MV-4-11 (cell line): ENCODE data around the gene LGALS7B.
"Not testable (repeated sequence)": the region's sequence is repeated elsewhere in the genome, so short reads cannot be mapped to it uniquely, and the experiment has no call there.

Experiments used
- DNase-seq: peaks from one replicate; lab custom pipeline; 2025; lab: John Stamatoyannopoulos, UW

Gene LGALS7B

DNA sequence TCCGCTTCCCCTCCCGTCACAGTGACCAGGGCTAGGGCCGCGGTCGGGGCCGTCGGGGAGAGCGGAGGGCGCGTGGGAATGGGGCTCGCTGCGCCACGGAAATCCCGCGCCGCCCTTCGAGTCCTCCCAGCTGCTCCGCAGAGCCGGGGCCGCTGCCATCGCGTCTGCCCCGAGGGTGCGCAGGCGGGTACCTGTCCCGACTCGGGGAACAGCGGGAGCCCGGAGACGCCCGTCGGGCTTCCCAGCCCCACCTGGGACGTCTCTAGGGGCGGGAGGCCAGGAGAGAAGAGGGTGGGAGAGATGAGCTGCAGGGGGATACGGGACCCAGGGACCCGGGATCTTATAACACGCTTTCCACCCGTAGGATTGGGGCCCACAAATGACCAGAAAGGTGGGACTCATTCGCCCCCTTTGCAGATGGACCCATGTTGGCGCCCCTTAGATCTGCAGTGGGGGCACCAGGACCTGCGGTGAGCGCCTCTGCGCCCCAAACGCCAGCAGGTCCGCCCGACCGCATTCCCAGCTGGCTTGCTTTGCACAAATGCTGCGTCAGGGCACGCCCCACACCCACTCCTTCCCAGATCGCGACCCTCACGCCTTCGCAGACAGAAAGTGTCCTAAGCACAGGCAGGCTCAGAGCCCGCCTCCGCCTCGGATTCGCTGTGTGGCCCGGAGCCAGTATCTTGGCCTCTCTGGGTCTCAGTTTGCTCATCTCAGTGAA lies 18.6 kb upstream of the LGALS7B start:
- not testable (repeated sequence) for DNase-seq

DNA sequence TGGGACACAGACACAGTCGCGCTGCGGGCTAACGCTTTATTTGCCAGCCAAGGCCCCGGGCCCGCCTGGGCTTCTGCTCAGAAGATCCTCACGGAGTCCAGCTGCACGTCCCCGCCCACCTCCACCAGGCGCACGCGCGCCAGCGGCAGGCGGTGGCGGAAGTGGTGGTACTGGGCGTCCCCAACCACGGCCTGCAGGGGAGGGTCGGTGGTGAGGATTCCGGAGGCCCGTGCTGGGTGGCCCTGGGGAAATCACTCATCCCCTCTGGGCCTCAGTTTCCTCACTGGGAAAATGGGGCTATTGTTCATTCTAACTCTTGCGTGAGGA lies 18.1 kb upstream of the LGALS7B start:
- not testable (repeated sequence) for DNase-seq

DNA sequence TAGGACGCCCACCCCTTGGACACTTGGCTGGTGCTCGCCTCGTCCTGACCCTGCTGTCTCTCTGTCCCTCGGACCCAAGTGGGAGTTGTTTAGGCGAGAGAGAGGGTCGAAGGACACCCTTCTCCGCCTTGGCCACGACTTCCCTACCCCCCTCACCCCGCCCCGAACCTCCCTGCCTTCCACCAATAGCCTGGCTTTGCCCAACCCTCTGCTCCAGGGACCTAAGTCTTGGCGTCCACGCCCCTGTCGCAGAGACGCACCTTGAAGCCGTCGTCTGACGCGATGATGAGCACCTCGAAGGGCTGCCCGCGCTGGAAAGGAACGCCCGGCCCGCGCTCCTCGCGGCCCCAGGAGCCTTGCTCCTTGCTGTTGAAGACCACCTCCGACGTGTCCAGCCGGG lies 17.4 kb upstream of the LGALS7B start:
- not testable (repeated sequence) for DNase-seq

DNA sequence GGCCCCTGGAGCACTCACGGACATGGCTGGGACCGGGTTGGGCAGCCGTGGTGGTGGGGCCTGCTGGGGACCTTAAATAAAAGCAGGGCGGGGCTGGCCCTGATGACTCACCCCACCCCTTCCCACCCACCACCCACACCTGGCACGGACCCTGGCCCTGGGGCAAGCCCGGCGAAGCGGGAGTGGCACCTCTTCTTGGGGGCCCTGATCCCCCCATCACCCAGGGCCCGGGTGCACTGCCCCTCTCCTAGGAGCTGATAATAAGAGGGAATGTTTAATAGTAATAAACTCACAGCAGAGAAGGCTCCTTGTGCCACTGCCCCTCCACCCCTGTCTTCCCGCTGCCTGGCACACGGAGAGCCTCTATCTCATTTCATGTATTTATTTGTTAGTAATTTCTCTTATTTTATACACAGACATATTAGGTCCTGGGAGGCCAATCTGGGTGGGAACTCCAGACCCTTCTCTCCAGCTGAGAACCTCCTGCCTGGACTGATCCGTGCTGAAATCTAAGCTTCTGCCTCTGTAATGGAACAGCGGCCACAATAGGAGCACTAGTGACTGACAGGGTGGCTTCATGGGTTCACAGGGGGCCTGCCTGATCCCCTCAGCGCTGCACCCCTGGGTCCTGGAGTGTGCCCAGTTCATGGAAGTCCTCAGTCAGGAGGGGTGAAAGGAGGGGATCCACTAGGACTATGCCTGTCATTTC lies 15.4 kb upstream of the LGALS7B start, which contains the start of gene LGALS7:
Gene LGALS7, minus strand, starts transcription at position 49 of the 709 bp plus-strand sequence. Its CDS starts 25 bp downstream, at position 24.
- no peak for DNase-seq

DNA sequence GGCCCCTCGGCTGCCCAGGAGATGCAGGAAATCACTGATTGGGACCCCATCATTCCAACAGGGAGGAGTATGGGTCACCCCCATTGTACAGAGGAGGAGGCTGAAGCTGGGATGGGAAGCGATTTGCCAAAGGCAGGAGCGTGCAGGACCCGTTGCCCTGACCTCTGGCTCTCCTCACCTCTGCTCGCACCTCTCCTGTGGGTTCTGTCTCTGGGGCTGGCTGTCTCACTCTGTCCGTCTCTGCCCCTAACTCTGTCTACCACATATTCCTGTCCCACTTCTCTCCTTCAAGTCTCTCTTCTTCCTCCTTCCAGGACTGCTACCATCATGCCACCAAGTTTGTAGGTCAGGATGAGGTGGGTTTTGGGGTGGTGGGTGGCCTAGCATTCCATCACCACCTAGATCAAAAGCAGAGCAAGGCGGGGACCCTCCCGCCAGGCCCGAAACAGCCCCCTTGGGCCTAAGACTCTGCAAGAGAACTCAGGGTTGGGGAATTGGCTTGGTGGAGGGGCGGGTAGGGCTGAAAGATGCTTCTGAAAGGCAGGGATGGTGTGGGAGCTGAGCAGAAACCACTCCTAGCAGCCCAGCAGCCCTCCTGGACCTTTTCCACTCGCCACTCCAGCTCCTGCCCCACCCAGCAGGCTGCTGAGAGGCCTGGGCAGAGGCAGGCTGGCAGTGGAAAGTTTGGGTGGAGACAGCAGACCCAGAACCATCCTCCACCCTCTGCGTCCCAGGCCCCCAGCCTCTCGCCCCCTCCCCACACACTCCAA lies 14.6 kb upstream of the LGALS7B start:
- no peak for DNase-seq

DNA sequence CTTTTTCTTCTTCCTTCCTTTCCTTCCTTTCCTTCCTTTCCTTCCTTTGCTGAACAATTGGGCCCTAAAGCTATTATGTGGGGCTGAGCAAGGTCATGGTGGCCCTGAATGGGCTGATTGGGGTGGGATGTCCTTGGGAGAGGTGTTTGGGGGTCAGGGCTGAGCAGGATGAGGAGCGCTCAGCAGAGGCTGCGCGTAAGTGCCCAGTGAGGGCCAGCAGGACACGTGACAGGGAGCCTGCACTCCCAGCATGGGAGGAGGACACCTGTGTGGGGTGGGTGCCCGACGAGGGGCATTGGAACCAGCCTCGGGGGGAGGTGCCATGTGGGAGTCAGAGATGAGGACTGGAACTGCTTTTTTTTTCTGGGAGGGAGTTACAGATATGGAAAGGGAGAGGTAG lies 10.3 kb upstream of the LGALS7B start:
- DNase-seq, result no peak

DNA sequence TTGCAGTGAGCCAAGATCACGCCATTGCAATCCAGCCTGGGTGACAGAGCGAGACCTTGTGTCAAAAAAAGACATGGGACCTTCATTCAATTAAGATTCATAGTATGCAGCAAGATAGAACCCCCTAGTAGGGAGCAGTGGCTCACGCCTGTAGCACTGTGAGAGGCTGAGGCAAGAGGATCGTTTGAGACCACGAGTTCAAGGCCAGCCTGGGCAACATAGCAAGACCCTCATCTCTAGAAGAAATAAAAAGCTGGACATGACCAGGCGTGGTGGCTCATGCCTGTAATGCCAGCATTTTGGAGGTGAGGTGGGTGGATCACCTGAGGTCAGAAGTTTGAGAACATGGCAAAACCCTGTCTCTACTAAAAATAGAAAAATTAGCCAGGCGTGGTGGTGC lies 8.6 kb upstream of the LGALS7B start:
- no peak for DNase-seq

DNA sequence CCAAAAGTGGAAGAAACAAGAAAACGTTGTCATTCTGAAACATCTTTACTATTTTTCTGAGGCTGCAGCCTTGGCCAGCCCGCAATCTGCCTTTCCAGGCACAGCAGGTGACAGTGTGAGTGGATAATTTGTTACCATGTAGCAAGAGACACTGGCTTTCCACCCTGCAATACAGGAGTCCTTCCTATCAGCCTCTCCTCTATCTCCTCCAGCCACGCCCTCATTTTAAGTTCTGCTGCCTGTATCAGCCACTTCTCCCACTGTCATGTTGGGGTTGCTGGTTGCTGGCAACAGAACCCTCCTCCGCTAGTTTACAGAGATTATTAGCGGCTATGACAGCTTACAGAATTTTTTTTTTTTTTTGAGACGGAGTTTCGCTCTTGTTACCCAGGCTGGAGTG lies 7.9 kb upstream of the LGALS7B start:
- DNase-seq, result no peak

DNA sequence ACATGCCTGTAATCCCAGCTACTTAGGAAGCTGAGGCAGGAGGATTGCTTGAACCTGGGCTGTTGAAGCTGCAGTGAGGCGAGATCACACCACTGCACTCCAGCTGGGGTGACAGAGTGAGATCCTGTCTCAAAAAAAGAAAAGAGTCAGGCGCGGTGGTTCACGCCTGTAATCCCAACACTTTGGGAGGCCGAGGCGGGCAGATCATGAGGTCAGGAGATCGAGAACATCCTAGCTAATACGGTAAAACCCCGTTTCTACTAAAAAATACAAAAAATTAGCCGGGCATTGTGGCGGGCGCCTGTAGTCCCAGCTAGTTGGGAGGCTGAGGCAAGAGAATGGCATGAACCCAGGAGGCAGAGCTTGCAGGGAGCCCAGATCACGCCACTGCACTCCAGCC lies 6.8 kb upstream of the LGALS7B start:
- DNase-seq, result not testable (repeated sequence)

DNA sequence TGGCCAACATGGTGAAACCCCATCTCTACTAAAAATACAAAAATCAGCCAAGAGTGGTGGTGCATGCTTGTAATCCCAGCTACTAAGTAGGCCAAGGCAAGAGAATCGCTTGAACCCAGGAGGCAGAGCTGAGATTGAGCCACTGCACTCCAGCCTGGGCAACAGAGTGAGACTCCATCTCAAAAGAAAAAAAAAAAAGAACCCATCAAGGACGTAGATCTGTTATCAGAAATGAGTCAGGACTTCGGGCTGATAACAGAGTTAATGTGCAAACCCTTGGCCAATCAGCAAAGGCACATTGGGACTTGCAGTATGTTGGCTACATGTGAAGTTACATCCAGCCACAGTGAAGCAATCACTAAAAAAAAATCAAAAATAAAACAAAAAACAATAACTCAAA lies 4.8 kb upstream of the LGALS7B start:
- DNase-seq, result no peak

DNA sequence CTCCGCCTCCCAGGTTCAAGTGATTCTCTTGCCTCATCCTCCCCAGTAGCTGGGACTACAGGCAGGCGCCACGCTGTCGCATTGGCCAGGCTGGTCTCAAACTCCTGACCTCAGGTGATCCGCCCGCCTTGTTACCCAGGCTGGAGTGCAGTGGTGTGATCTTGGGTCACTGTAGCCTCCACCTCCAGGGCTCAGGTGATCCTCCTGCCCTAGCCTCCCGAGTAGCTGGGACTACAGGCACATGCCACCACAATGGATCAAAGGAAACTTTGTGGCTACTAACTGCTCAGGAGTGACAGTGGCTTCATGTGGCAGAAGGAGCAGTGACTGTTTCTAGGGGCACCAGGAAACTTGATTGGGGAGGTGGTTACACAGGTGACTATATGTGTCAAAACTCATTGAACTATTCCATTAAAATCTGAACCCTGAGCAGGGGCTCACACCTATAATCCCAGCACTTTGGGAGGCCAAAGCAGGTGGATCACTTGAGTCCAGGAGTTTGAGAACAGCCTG lies 3.8 kb upstream of the LGALS7B start:
- no peak for DNase-seq

DNA sequence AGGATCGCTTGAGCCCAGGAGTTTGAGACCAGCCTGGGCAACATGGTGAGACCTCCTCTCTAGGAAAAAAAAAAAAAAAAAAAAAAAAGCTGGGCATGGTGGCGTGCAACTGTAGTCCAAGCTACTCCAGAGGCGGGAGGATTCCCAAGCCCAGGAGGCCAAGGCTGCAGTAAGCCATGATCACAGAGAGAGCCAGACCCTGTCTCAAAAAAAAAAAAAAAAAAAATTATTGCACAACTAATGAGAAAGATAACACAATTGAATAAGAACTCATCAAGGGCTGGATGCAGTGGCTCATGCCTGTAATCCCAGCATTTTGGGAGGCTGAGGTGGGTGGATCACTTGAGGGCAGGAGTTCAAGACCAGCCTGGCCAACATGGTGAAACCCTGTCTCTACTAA lies 2.9 kb upstream of the LGALS7B start:
- not testable (repeated sequence) for DNase-seq

DNA sequence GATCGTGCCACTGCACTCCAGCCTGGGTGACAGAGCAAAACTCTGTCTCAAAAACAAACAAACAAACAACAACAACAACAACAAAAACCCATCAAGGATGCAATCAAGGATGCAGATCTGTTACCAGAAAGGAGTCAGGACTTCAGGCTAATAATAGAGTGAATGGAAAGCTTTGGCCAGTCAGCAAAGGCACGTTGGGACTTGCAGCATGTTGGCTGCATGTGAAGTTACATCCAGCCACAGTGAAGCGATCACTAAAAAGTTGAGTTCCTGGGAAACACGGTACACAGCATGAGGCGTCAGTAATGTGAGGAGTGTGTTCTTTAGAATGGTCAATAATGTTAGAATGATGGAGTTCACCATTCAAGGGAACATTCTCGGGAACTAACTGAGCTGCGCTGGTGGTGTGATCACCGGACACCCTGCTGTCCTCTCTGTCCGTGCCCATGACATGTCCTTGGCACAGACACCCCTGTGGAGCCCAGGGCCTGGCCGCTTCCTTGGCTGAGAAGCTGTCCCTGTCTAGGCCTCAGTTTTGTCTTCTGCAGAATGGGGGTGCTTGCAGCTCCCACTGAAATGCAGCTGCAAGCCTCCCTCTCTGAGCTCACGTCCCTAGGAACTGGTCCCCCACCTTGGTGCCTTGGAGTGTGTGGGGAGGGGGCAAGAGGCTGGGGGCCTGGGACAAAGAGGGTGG lies 2.3 kb upstream of the LGALS7B start:
- DNase-seq, result no peak

DNA sequence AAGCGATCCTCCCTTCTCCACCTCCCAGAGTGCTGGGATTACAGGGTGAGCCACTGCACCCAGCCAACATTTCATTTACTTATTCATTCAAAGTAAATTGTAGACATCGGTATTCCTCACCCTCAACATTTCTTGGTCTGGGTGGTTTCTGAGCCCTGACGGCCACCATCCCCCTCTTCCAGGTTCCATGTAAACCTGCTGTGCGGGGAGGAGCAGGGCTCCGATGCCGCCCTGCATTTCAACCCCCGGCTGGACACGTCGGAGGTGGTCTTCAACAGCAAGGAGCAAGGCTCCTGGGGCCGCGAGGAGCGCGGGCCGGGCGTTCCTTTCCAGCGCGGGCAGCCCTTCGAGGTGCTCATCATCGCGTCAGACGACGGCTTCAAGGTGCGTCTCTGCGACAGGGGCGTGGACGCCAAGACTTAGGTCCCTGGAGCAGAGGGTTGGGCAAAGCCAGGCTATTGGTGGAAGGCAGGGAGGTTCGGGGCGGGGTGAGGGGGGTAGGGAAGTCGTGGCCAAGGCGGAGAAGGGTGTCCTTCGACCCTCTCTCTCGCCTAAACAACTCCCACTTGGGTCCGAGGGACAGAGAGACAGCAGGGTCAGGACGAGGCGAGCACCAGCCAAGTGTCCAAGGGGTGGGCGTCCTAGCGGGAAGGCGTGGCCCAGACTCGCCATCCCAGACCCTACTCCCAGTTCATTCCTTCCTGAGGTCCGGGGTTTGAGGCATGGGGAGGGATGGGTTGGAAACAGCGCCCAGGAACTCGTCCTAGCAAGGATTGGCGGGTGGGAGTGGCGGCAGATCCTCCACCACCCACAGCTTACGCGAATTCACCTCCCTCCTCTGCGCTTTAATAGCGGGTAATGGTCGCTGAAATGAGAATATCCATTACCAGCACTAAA lies 1.8 kb downstream of the LGALS7B start:
- not testable (repeated sequence) for DNase-seq

DNA sequence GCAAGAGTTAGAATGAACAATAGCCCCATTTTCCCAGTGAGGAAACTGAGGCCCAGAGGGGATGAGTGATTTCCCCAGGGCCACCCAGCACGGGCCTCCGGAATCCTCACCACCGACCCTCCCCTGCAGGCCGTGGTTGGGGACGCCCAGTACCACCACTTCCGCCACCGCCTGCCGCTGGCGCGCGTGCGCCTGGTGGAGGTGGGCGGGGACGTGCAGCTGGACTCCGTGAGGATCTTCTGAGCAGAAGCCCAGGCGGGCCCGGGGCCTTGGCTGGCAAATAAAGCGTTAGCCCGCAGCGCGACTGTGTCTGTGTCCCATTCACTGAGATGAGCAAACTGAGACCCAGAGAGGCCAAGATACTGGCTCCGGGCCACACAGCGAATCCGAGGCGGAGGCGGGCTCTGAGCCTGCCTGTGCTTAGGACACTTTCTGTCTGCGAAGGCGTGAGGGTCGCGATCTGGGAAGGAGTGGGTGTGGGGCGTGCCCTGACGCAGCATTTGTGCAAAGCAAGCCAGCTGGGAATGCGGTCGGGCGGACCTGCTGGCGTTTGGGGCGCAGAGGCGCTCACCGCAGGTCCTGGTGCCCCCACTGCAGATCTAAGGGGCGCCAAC lies 2.6 kb downstream of the LGALS7B start:
- DNase-seq, result not testable (repeated sequence)

DNA sequence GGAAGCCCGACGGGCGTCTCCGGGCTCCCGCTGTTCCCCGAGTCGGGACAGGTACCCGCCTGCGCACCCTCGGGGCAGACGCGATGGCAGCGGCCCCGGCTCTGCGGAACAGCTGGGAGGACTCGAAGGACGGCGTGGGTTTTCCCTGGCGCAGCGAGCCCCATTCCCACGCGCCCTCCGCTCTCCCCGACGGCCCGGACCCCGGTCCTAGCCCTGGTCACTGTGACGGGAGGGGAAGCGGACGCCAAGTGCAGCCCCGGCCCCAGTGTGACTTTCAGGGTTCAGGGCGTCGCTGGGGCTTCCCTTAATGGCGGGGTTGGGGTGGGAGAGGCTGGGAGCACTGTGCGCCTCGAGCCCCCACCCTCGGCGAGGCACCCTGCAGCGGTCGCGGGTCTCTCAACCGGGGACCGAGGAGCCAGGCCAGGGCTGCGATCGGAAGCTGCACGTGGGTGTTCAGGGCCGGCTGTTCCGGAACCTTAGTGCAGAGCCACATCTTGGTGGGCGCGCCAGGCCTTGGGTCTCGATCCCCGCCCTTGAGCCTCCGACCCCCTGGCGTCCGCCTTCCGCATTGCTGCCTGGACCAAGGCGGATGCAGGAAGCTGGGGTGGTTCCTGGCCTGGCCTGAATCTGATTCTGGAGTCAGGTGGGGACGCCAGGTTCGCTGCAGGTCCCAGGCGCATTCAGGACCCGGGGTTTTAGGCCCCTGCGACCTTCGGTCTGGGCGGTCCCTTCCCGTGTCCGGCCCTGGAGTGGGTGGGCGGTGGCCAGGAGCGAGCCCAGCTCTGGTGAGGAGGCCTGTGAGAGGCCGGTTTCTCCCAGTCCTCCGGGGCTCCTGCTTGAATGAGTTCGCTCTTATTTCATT lies 3.5 kb downstream of the LGALS7B start:
- no peak for DNase-seq

DNA sequence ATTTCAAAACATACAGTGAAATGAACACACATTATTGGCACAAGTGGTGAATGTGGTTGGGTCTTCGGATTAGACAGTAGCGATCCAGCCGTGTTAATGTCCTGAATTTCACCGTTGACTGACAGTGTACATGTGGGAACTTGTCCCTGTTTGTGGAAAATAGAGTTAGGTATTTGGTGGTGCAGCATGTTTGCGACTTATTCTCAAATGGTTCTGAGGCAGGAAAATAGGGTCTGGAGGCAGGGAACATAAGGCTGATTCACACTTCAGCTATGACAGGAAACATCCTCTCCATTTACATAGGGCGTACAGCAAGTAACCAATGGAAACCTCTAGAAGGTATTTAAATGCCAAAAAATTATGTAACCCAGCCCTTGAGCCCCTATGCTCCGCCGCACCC lies 4.2 kb downstream of the LGALS7B start:
- DNase-seq, result no peak

DNA sequence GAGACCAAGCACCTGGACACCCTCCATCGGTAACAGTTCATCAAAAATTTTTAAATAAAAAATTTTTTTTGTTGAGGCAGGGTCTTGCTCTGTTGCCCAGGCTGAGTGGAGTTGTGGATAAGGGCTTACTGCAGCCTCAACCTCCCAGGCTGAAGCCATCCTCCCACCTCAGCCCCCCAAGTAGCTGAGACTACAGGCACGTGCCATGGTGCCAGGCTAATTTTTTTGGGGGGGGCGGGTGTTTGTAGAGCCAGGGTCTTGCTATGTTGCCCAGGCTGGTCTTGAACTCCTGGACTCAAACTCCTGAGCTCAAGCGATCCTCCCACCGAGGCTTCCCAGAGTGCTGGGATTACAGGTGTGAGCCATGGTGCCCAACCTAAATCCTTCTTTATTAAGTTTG lies 4.7 kb downstream of the LGALS7B start:
- no peak for DNase-seq

DNA sequence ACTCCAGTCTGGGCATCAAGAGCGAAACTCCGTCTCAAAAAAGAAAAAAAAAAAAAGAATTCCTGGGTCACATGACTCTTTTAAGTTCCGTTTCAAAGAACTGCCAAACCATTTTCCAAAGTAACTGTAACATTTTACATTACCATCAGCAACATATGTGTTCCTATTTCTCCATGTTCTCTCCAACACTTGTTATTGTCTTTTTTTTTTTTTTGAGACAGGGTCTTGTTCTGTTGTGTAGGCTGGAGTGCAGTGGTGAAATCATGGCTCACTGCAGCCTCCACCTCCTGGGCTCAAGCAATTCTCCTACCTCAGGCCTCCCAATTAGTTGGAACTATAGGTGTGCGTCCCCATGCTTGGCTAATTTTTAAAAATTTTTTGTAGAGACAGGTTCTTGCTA lies 6.5 kb downstream of the LGALS7B start:
- DNase-seq, result no peak

DNA sequence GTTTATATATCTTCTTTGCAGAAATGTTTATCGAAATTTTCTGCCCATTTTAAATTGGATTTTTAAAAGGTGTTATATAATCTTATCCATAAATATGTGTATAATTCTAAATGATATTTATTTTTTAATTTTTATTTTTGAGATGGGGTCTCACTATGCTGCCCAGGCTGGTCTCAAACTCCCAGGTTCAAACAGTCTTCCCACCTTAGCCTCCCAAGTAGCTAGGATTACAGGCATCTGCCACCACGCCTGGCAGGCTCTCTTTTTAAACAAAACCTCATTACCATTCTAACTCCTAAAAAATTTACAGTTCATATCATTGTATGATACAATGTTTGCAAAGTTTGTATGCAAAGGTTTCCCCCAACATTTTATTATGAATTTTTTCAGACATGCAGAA lies 7.2 kb downstream of the LGALS7B start:
- no peak for DNase-seq
